Parathyroid adenoma (tissue), 2 donors: ENCODE data around the gene CUX1.
"Not testable (repeated sequence)": the region's sequence is repeated elsewhere in the genome, so short reads cannot be mapped to it uniquely, and the experiment has no call there.

ENCODE experiments used
- H2AFZ ChIP-seq: fragments of 300-600 bp; sonication (generic); one replicate; pipeline ENCODE4 v1.7.0; 2017; ENCODE audit warnings: antibody characterized with exemption, mild to moderate bottlenecking
- H3K27ac ChIP-seq: fragments of 300-600 bp; sonication (generic); one replicate; pipeline ENCODE4 v1.7.0; 2017
- H3K27me3 ChIP-seq: fragments of 300-600 bp; sonication (generic); one replicate; pipeline ENCODE4 v1.7.0; 2017; ENCODE audit warnings: low read length; ENCODE audit not compliant: control insufficient read depth, insufficient read depth
- H3K36me3 ChIP-seq: fragments of 300-600 bp; sonication (generic); one replicate; pipeline ENCODE4 v1.7.0; 2017; ENCODE audit warnings: low read length; ENCODE audit not compliant: control insufficient read depth, insufficient read depth
- H3K4me1 ChIP-seq: fragments of 300-600 bp; sonication (generic); one replicate; pipeline ENCODE4 v1.7.0; 2017; ENCODE audit warnings: control low read depth
- H3K4me2 ChIP-seq: fragments of 300-600 bp; sonication (generic); one replicate; pipeline ENCODE4 v1.7.0; 2017; ENCODE audit warnings: low read length
- H3K4me3 ChIP-seq: fragments of 300-600 bp; sonication (generic); one replicate; pipeline ENCODE4 v1.7.0; 2017; ENCODE audit warnings: low read depth, low read length
- H3K79me2 ChIP-seq: fragments of 300-600 bp; sonication (generic); one replicate; pipeline ENCODE4 v1.7.0; 2017; ENCODE audit warnings: control low read depth
- H3K9ac ChIP-seq: fragments of 300-600 bp; sonication (generic); one replicate; pipeline ENCODE4 v1.7.0; 2017; ENCODE audit warnings: mild to moderate bottlenecking
- H3K9me3 ChIP-seq: fragments of 300-600 bp; sonication (generic); one replicate; pipeline ENCODE4 v1.7.0; 2017; ENCODE audit warnings: low read length; ENCODE audit not compliant: control insufficient read depth
- CTCF ChIP-seq: fragments of 300-600 bp; sonication (generic); IDR thresholded peaks from one replicate; pipeline ENCODE4 v1.7.0; 2017; ENCODE audit warnings: antibody characterized with exemption, mild to moderate bottlenecking
- donor health status: primary hyperparathyroidism.

CUX1 gene

GRCh38 chr7:102047167-102047566, 229.7 kb downstream of the CUX1 start:
- H3K4me2 ChIP-seq: no peak overlapping the region
- no peak overlapping the region for H2AFZ ChIP-seq
- peaks cover 21% of the 10 kb centered on the region for H3K79me2 ChIP-seq
- H3K36me3 ChIP-seq: no peaks in the 10 kb centered on the region
- H3K4me1 ChIP-seq: peaks cover 13% of the 10 kb centered on the region
- no peak overlapping the region for H3K27ac ChIP-seq
- TF ChIP-seq CTCF: no peak
- no peak overlapping the region for H3K4me3 ChIP-seq
- no peaks in the 10 kb centered on the region for H3K9me3 ChIP-seq
- H3K27me3 ChIP-seq: no peaks in the 10 kb centered on the region
- no peak overlapping the region for H3K9ac ChIP-seq

GRCh38 chr7:102049765-102050164, 232.3 kb downstream of the CUX1 start:
- H3K27me3 ChIP-seq: no peaks in the 10 kb centered on the region
- no peak overlapping the region for H3K9ac ChIP-seq
- H3K27ac ChIP-seq: no peak overlapping the region
- H3K79me2 ChIP-seq: peaks cover 23% of the 10 kb centered on the region
- peaks cover 13% of the 10 kb centered on the region for H3K4me1 ChIP-seq
- H3K9me3 ChIP-seq: no peaks in the 10 kb centered on the region
- no peak overlapping the region for H2AFZ ChIP-seq
- no peak for TF ChIP-seq CTCF
- no peak overlapping the region for H3K4me3 ChIP-seq
- no peaks in the 10 kb centered on the region for H3K36me3 ChIP-seq
- H3K4me2 ChIP-seq: no peak overlapping the region

GRCh38 chr7:102050864-102051460, 233.5 kb downstream of the CUX1 start:
- H3K9ac ChIP-seq: no peak overlapping the region

GRCh38 chr7:102051736-102052135, 234.3 kb downstream of the CUX1 start:
- not testable (repeated sequence) for H3K4me3 ChIP-seq, H3K9ac ChIP-seq, H3K36me3 ChIP-seq, H3K27ac ChIP-seq, H3K4me1 ChIP-seq, H3K4me2 ChIP-seq, H2AFZ ChIP-seq, H3K27me3 ChIP-seq, H3K9me3 ChIP-seq
- H3K79me2 ChIP-seq: peaks cover 24% of the 10 kb centered on the region

More at GRCh38 chr7:102050864-102051460, 233.5 kb downstream of the CUX1 start:
- no peak for TF ChIP-seq CTCF
- H3K27me3 ChIP-seq: no peaks in the 10 kb centered on the region
- H3K36me3 ChIP-seq: no peaks in the 10 kb centered on the region
- peaks cover 24% of the 10 kb centered on the region for H3K79me2 ChIP-seq
- H3K4me2 ChIP-seq: no peak overlapping the region
- no peak overlapping the region for H2AFZ ChIP-seq
- H3K27ac ChIP-seq: no peak overlapping the region
- no peaks in the 10 kb centered on the region for H3K9me3 ChIP-seq
- H3K4me3 ChIP-seq: no peak overlapping the region
- H3K4me1 ChIP-seq: peaks cover under 1% of the 10 kb centered on the region

GRCh38 chr7:102054158-102054557, 236.7 kb downstream of the CUX1 start:
- Histone ChIP-seq H3K9me3 (no peaks in the 10 kb centered on the region), H3K36me3 (no peaks in the 10 kb centered on the region), H3K4me2 (no peak overlapping the region), H3K27me3 (no peaks in the 10 kb centered on the region), H3K4me1 (no peaks in the 10 kb centered on the region), H3K4me3 (no peak overlapping the region), H3K9ac (no peak overlapping the region), H2AFZ (no peak overlapping the region), H3K27ac (no peak overlapping the region), H3K79me2 (peaks cover 18% of the 10 kb centered on the region)
- no peak for TF ChIP-seq CTCF
